Mesenteric fat pad (tissue), 1 donor: ENCODE results near the gene OIT3. TPM values are rescaled to one million over a fixed set of nuclear protein-coding genes. Genes with fewer than 3 reads are reported as not detected.

Experiments used
- DNase-seq: peaks from one replicate; pipeline ENCODE4 v3.0.0-alpha.2; 2020; ENCODE audit warnings: low spot score
- long read RNA-seq: library from polyadenylated mRNA; unstranded; transcript quantifications from one replicate; pipeline ENCODE4 v2.0.0, GENCODE V29; 2020
- total RNA-seq: library from RNA; stranded (reverse); fragmentation: NEBNext Ultra II Directional; extraction: Animal tissue kit (Norgen Biotek cat#: 25700); gene quantifications from one replicate; pipeline ENCODE4 v1.2.1, GENCODE V29; 2021
- donor health status: DM: yes; HTN: yes; CAD: no.

The OIT3 gene
- not detected for total RNA-seq
- long read RNA-seq = 0 reads

GRCh38 chr10:72893136-72893798 is at the start of gene OIT3:
Gene OIT3, plus strand, starts transcription at chr10:72893739. Its CDS starts 60 bp downstream, at chr10:72893799.
- no peak for DNase-seq

- DNase-seq = no peak
Measured at GRCh38 chr10:72846238-72846637, 47.3 kb upstream of the OIT3 start.

GRCh38 chr10:72847681-72848080 is 45.9 kb upstream of the OIT3 start:
- no peak for DNase-seq

GRCh38 chr10:72850861-72851260 is 42.7 kb upstream of the OIT3 start:
- no peak for DNase-seq

GRCh38 chr10:72851509-72851908 is 42.0 kb upstream of the OIT3 start:
- DNase-seq = no peak

DNA sequence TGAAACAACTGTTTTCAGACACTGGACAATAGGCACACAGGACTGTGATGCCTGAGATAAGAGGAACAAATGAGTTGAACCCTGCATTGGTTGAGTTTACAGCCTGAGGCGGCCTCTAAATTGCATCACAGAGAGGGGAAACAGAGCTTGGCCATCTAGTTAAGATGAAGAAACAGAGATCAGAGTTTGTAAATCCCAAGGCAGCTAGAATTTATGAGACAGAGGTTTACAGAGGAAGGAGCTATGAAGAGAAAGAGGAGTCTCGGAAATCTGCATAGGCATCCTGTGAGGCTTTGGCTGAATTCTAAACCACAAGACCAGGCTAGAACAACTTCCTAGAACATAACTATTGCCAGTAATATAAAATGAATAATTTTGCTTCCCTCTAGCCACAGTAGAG is 41.0 kb upstream of the OIT3 start:
- no peak for DNase-seq

- DNase-seq = no peak
Measured at GRCh38 chr10:72855129-72855528, 38.4 kb upstream of the OIT3 start.

DNA sequence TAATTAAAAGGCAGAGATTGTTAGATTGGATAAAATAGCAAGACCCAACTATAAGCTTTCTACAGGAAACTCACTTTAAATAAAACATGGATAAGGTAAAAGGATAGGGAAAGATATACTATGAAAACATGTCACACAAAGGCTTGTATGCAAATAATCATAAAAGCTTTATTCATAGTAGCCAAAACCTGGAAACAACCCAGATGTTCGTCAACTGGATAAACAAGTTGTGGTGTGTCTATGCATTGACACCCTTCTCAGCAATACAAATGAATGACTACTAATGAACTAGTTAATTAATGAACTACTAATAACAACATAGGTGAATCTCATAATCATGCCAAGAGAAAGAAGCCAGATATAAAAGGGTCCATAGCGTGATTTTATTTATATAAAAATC is 37.7 kb upstream of the OIT3 start:
- no peak for DNase-seq

DNA sequence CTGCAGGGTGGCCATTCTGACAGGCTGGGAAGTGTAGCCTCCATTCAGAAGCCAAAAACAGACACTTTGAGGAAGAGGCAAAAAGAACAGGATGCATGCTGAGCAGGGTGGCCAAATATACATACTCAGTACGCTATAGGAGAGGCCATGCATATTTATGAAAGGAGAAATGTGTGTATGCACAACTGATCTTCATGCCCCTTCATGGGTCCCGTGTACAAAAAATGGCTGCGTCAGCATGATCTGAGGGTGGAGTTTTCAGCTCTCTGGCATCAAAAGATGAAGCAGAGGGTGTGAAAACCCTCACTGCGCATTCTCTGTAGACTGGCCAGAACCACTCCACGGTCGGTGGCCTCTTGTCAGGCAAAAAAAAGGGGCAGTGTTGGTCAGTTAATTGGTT is 35.5 kb upstream of the OIT3 start:
- DNase-seq = no peak

DNA sequence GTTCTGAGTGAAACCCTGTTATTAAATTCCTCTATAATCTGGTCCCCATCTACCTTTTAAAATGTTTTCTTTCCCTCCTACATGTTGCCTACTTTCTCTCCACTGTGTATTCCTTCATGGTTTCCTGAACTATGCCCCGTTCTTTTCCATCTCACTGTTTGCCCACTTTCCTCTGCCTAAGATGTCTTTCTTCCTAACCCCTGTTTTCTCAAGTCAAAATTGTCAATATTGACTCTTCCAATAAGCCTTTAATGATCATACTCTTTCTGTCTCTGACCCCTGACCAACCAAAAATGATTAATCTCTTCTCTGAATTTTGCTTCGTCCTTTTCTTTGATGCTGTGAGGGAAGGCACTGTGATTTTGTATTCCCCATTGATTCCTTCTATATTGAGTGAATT is 30.6 kb upstream of the OIT3 start:
- no peak for DNase-seq

- no peak for DNase-seq
Measured at GRCh38 chr10:72875250-72876055, 18.1 kb upstream of the OIT3 start.

DNA sequence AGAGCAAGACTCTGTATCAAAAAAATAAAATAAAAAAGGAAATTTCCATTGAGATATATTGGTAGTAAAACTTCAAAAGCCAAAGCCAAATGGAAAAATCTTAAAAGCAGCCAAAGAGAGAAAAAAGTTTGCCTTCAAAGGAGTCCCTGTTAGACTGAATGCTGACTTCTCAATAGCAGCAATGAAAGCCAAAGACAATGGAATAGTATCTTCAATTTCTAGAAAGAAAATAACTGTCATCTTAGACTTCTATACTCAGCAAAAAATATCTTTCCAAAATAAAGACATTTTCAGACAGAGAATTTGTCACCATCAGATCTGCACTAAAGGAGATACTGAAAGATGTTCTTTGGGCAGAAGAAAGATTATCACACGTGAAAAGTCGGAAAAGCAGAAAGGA is 14.3 kb upstream of the OIT3 start:
- no peak for DNase-seq

- no peak for DNase-seq
Measured at GRCh38 chr10:72881291-72881690, 12.2 kb upstream of the OIT3 start.

DNA sequence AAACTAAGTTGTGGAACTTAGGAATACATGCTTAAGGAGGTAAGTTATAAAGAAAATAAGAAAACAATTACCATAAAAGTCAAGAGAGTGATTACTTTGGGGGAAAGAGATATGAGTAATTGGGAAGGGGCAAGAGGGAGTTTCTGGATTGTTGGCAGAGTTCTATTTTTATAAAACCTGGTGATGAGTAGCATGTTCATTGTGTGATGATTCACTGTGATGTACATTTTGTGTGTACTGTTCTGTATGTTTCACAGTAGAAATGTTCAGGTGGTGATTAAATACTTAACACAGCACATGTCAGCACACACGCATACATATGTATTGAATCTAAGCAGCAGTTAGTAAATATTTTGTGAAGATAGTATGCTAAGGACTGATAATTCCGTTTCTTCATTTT is 9.7 kb upstream of the OIT3 start:
- DNase-seq = no peak

DNA sequence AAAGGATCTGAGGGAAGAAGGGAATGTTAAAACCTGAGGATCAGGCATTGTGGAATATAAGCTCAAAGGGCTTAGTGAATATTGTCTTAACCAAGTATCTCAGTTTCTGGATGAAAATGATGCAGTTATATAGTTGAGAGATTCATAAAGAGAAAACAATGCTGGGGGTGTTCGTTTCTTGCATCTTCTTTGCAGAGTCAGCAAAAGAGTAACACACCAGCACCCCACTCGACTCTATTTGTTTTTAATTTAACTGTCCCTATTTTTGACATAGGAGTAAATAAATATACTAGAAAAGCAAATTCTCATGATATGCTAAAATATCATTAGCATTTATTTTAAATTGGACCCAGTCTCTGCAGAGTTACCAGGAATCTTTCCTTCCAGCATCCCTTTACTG is 7.6 kb upstream of the OIT3 start:
- DNase-seq = no peak

GRCh38 chr10:72886621-72887020 is 6.9 kb upstream of the OIT3 start:
- no peak for DNase-seq

GRCh38 chr10:72887043-72887442 is 6.5 kb upstream of the OIT3 start:
- no peak for DNase-seq

DNA sequence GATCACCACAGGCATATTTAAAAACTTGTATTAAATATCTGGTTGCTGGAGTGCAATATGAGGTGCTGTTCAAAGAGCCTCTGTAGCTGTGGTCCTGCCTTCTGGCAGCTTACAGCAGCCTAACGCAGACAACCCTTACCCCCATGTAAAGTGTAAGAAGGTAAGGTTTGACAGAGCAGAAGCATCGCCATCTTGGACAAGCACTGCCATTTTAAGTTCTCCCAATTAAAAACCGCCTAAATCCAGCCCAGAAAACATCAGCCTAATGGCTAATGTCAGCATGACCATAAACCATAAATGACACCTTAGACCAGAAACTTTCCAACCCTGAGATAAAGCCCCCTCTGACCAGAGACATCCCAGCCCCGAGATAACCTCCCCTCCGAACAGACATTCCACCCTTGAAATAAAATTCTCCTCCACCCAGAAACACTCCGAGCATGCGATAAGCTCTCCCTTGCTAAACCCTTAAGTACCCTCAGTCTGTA is 5.3 kb upstream of the OIT3 start:
- no peak for DNase-seq

DNA sequence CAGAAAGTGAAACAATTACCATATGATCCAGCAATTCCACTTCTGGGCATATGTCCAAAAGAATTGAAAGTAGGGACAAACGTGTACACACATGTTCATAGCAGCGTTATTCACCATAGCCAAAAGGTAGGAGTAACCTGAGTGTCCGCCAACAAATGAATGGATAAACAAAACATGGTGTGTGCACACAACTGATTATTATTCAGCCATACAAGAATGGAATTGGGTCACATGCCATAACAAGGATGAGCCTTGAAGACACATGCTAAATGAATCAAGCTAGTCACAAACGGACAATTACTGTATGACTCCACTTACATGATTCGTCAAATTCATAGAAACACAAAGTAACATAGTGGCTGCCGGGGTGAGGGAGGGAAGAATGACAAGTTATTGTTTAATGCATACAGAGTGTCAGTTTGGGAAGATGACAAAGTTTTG is 4.1 kb upstream of the OIT3 start:
- no peak for DNase-seq

DNA sequence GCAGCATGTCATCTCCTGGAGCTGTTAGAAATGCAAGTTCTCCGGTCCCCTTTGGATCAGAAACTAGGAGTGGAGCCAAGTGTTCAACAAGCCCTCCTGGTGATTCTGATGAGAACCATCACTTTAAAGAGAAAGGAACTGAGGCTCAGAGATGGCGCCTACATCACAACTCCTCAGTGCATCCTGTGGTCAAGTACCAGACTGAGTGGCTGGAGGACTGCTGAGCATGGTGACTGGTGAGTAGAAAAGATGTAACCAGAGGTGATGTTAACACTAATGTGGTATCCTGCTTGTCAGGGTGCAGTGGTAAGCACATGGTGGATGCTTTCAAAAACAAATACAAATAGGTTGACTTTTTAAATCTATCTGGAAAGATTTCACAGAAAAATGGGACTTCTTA is 3.5 kb upstream of the OIT3 start:
- no peak for DNase-seq

GRCh38 chr10:72895236-72895850 is 1.8 kb downstream of the OIT3 start:
- no peak for DNase-seq

DNA sequence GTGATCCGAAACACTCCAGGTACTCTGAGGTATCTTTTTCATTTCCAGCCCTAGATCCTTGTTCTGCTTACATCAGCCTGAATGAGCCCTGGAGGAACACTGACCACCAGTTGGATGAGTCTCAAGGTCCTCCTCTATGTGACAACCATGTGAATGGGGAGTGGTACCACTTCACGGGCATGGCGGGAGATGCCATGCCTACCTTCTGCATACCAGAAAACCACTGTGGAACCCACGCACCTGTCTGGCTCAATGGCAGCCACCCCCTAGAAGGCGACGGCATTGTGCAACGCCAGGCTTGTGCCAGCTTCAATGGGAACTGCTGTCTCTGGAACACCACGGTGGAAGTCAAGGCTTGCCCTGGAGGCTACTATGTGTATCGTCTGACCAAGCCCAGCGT is 5.1 kb downstream of the OIT3 start:
- DNase-seq = no peak
